Activated CD4-positive, alpha-beta T cell treated with anti-CD3 and anti-CD28 coated beads, Interleukin-2, Interleukin-6, amounts not matched to agents 100 ng/mL and 50 ng/mL, durations not matched to agents 16 hours and 8 hours (primary cell): ENCODE measurements around the gene ZFP92.
A peak's percentile ranks its signal among the peaks of the same experiment; 100 is the strongest.
"Not testable (repeated sequence)": the region's sequence is repeated elsewhere in the genome, so short reads cannot be mapped to it uniquely, and the experiment has no call there.

Source experiments
- DNase-seq: peaks from one replicate; pipeline ENCODE4 v3.0.0-alpha.2; 2020

ZFP92 gene

GRCh38 chrX:153411255-153411987, at the start of gene ZFP92:
TSS of gene ZFP92 (plus strand) at chrX:153411472. CDS start at chrX:153418323, 6,851 bp downstream.
- DNase-seq = peak; percentile 39

DNA sequence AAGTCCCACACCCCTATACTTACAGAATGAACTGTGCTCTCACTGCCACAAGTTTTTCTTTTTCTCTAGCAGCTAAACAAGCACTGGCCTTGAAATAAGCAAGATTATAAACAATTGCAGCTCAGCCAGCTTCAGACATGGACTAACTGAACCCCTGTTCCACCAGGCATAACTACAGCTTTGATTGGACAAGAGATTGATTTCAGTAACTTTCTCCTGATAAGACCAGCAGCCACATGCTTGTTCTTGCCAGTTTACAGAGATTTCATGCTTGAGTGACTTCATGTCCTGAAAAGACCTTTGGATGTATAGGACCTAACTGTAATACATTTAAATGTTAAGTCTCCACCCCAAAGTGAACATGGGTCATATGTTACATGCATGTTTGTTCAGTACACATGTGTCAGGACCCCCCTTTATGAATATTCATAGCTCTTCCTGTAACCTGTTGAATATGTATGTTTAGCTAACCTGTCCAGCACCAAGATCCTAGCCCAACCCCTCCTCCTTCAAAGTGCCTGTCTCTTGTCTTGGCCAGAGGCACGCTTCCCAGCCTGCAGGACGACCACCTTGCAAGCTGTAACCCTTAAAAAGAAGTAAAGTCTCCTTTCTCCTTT, 49.4 kb upstream of the ZFP92 start:
- no peak for DNase-seq

GRCh38 chrX:153365670-153366069, 45.6 kb upstream of the ZFP92 start:
- peak; percentile 16 for DNase-seq

- no peak for DNase-seq
Measured at GRCh38 chrX:153366119-153366518, 45.2 kb upstream of the ZFP92 start.

DNA sequence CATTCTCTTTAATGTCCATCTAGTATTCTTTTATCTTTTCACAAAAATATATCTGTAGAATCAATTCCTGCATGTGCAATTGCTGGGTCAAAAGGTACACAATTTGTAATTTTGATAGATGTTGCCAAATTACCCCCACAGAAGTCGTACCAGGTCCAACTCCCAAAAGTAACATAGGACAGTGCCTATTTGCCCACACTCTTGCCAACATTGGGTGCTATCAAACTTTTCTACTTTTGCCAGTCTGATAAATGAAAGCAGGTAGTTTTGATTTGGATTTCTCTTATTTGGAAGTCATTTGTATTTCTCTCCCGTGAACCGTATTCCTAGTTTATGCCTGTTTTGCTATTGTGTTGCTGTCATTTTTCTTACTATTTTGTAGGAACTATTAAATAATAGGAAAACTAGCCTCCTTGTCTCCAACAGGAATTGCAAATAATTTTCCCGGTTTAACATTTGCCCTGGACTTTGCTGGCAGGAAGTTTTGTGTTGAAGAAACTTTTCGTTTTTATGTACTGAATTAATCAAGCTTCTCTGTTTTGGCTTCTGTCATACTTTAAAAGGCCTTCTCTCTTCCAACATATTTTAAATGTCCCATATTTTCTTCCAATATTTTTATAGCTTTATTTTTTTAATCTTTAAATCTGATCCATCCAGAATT, 44.3 kb upstream of the ZFP92 start:
- DNase-seq = no peak

GRCh38 chrX:153370293-153371055, 40.8 kb upstream of the ZFP92 start:
- DNase-seq = peak; percentile 28

- no peak for DNase-seq
Measured at GRCh38 chrX:153371256-153371655, 40.0 kb upstream of the ZFP92 start.

DNA sequence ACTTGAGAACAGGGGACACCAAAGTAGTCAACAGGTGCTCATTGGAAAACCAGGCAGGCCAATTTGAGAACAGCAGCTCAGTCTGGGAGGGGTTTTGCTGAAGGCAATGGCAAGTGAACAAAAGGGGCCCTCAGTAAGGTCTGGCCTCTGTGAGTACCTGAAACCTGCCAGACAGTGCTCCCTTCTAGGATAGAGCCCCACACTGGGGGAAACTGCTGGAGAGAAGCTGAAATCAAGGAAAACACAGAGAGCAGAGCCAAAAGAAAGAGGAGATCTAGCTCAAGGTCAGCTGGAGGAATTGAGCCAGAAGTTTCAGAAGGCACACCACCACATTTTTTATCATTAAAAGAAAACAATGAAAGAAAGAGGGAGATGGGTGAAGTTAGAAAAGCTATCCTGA, 38.3 kb upstream of the ZFP92 start:
- DNase-seq = no peak

GRCh38 chrX:153374426-153374825, 36.8 kb upstream of the ZFP92 start:
- no peak for DNase-seq

DNA sequence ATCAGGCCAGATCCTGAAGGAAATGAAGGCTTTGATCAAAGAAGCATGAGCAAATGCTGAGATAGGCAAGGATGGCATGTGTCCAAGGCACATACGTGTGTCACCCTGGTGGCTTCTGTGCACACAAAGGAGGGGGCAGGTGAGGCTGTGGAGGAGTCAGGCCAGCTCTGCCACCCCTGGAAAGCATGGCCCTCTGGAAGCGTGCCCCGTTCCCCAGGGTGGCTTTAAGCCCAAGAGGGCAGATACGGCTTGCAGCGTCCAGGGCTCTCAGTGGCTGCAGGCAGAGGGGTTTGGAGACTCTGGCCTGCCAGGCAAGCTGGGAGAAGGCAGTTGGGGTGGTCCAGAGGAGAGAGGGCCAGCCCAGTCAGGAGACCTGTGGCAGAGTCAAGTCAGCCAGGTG, 35.7 kb upstream of the ZFP92 start:
- no peak for DNase-seq

GRCh38 chrX:153377727-153378126, 33.5 kb upstream of the ZFP92 start:
- DNase-seq = no peak

DNA sequence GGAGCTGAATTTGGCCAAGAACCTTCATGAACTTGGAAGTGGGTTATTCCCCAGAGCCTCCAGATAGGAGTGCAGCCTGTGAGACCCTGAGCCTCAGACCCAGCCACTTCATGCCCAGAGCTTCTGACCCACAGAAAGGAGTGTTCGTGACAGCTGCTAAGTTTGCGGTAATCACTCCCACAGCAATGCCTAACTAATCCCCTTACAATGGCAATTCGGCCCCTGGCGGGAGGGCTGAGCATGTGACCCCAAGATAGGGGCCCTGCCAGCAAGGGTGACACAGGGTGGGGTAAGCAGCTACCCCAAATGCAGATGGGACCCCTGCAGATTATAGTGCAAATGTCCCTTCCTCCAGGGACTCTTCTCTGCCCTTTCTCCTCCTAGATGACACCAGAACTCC, 32.7 kb upstream of the ZFP92 start:
- no peak for DNase-seq

DNA sequence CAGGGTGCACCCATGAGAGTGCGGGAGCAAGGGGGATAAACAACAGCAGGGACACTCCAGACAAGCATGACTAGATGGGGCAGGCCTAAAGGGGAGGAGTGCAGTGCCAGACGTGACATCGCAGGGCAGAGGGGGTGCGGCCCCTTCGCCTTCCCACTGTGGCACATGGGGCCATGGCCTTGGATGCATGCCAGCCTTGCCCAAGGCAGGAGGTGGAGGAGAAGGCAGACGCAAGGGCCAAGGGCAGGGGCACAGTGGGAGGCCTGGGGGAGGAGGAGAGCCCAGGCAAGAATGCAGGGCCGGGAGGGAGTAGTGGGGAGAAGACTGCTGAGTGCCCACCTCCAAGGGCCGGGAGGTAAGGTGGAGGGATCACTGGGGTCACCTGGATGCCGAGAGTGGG, 31.8 kb upstream of the ZFP92 start:
- no peak for DNase-seq

- DNase-seq = no peak
Measured at GRCh38 chrX:153379971-153380581, 31.2 kb upstream of the ZFP92 start.

DNA sequence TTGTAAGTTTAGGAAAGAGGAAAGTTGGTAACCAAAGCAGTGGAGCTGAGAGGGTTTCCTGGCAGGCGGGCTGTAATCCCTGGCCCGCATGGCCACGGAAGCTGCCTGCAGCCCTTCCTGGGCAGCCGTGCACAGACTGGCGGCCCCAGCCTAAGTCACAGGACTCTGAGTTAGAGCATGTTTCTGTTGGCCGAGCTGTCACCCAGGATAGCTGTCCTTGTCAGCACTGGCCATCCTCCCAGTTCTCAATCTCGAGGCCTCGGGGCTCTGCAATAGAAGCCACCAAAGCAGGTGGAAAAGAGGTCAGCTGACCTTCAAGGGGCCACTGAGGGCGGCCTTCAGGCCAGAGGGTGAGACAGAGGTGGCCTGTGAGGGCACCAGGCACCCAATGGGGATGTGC, 30.6 kb upstream of the ZFP92 start:
- DNase-seq = no peak

DNA sequence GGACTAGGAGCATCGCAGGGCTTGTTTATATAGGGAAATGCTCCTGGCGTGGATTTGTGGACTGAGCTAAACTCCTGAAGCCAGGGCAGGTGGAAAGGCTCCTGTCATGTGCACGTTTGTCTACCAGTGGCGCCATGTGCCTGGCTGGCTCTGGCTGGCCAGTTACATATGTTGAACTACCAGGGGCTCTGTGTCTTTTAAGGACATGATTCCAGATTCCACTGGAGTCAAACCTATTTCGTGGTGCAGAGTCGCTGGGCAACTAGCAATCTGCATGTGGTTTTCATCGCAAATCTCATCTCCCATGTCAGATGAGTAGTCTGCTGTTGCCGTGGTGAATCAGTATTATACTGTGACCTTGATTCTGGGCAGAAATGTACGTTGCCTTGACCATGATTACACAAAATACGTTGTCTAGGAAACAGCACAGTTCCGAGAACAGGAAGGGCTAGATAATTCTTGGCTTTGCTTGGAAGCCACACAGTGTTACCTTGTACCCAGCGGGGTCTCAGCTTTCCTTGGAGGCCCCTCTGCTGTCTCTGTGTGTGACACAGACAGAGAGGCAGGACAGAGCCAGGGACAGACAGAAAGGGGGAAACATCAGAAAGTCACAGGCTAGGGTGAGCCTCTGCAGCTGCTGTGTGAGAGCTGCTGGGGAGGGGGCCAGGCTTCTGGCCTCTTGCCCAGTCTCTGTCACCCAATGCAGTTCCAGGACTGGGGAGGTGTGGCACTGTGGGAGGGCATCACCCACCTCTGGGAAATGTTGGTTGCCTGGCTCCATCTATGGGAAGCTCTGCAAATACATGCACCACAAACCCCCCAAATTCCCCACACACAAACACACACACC, 29.4 kb upstream of the ZFP92 start:
- peak; percentile 33 for DNase-seq

DNA sequence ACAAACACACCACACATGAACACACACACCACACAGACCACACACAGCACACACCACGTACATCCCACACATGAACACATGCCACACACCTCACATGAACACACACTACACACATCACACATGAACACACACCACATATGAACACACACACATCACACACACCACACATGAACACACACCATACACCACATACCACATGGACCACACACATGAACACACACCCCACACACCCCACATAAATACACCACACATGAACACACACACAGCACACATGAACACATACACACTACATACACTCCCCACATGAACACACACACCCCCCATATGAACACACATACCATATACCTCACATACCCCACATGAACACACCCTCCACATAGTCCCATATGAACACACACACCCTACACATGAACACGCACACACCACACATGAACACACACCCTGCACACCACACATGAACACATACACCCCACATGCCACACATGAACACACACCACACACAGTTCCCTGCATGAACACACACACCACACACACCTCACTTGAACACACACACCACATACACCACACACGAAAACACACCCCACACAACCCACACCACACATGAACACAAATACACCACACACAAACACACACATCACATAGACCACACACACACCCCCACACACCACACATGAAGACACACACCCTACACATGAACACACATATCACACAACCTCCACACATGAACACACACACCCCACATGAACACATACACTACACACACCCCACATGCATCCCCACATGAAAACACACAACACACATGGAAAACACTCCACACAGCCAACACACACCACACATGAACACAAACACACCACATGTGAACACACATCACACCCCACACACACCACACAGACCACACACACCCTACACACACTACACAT, 28.4 kb upstream of the ZFP92 start:
- no peak for DNase-seq

DNA sequence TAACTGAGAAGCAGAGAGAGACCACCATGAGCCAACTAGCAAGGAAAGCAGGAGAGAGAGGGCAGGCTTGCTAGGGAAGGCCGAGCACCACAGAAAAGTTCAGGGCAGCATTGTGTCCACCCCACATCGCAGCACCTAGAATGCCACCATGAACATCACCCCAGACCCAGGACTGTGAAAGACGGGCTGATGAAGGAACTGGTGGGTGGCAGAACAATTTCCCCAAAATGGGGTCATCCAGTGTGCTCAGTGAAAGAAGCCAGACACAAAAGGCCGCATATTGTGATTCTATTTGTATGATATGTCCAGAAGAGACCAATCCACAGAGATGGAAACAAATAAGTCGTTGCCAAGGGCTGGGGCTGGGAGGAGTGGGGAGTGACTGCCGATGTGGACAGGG, 26.9 kb upstream of the ZFP92 start:
- DNase-seq = no peak

DNA sequence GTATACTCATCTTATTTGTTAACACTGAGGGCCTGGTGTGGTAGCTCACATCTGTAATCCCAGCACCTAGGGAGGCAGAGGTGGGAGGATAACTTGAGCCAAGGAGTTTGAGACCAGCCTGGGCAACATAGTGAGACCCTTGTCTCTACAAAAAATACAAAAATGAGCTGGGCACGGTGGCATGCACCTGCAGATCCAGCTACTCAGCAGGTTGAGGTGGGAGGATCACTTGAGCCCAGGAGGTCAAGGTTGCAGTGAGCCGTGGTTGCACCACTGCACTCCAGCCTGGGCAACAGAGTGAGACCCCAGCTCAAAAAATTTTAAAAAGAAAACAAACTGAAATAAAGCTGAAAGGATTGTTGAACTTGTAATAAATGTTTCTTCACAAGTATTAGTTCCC, 26.3 kb upstream of the ZFP92 start:
- DNase-seq = not testable (repeated sequence)

GRCh38 chrX:153386097-153386496, 25.2 kb upstream of the ZFP92 start:
- DNase-seq = no peak

- no peak for DNase-seq
Measured at GRCh38 chrX:153387345-153387744, 23.9 kb upstream of the ZFP92 start.
